Hepatocyte (in vitro differentiated cells): ENCODE data around the gene MBOAT7. TPM values are rescaled to one million over a fixed set of nuclear protein-coding genes. Genes with fewer than 3 reads are reported as not detected.

ENCODE experiments used
- DNase-seq: peaks from one replicate; pipeline ENCODE4 v3.0.0-alpha.2; 2016; ENCODE audit warnings: low spot score
- H2AFZ ChIP-seq: fragments of 200-600 bp; sonication (generic); 2 replicates; pipeline ENCODE4 v1.6.0; 2016; ENCODE audit warnings: antibody characterized with exemption, mild to moderate bottlenecking
- H3K27ac ChIP-seq: fragments of 200-600 bp; sonication (generic); 2 replicates; pipeline ENCODE4 v1.5.1; 2016; ENCODE audit warnings: mild to moderate bottlenecking
- H3K27me3 ChIP-seq: fragments of 200-600 bp; sonication (generic); 2 replicates; pipeline ENCODE4 v1.6.1; 2016
- H3K36me3 ChIP-seq: fragments of 200-600 bp; sonication (generic); replicated peaks from 2 replicates; pipeline ENCODE4 v1.5.1; 2016; ENCODE audit warnings: low read depth; ENCODE audit not compliant: insufficient read depth
- H3K4me1 ChIP-seq: fragments of 200-600 bp; sonication (generic); 2 replicates; pipeline ENCODE4 v1.5.1; 2016; ENCODE audit warnings: mild to moderate bottlenecking, moderate library complexity; ENCODE audit not compliant: insufficient read depth
- H3K4me2 ChIP-seq: fragments of 200-600 bp; sonication (generic); 2 replicates; pipeline ENCODE4 v1.6.0; 2016
- H3K4me3 ChIP-seq: fragments of 200-600 bp; sonication (generic); 2 replicates; pipeline ENCODE4 v1.5.1; 2016; ENCODE audit warnings: mild to moderate bottlenecking
- H3K79me2 ChIP-seq: fragments of 200-600 bp; sonication (generic); 2 replicates; pipeline ENCODE4 v1.6.0; 2017; ENCODE audit warnings: mild to moderate bottlenecking
- H3K9me2 ChIP-seq: fragments of 200-600 bp; sonication (generic); replicated peaks from 2 replicates; pipeline ENCODE4 v1.6.0; 2017; ENCODE audit warnings: mild to moderate bottlenecking; ENCODE audit not compliant: insufficient read depth
- H3K9me3 ChIP-seq: fragments of 200-600 bp; sonication (generic); 2 replicates; pipeline ENCODE4 v1.5.1; 2016; ENCODE audit warnings: low read depth, mild to moderate bottlenecking
- H4K20me1 ChIP-seq: fragments of 200-600 bp; sonication (generic); 2 replicates; pipeline ENCODE4 v1.6.0; 2016; ENCODE audit warnings: mild to moderate bottlenecking; ENCODE audit not compliant: insufficient read depth, poor library complexity, severe bottlenecking
- CTCF ChIP-seq: fragments of 200-600 bp; sonication (generic); IDR thresholded peaks from 2 replicates; pipeline ENCODE4 v1.5.1; 2016; ENCODE audit warnings: antibody characterized with exemption, mild to moderate bottlenecking; ENCODE audit not compliant: poor library complexity
- EZH2 ChIP-seq: fragments of 200-600 bp; sonication (generic); IDR thresholded peaks from 2 replicates; pipeline ENCODE4 v1.6.1; 2016; ENCODE audit warnings: antibody characterized with exemption, mild to moderate bottlenecking, borderline replicate concordance
- EZH2phosphoT487 ChIP-seq: fragments of 200-600 bp; sonication (generic); IDR thresholded peaks from one replicate; pipeline ENCODE4 v1.6.1; 2018; ENCODE audit warnings: antibody characterized with exemption, mild to moderate bottlenecking, low read depth, moderate library complexity; ENCODE audit not compliant: unreplicated experiment, severe bottlenecking
- WGBS: methylation state at CpG from one replicate; pipeline ENCODE4 v1.1.6; 2016; ENCODE audit warnings: low lambda C conversion rate; ENCODE audit errors: missing lambda C conversion rate; 5-methylcytosine and 5-hydroxymethylcytosine counted together
- polyA plus RNA-seq: library from polyadenylated mRNA; unstranded; fragments of >200 nt; fragmentation: Nextera tagmentation; extraction: Ambion mirVana; gene quantifications from 2 replicates; pipeline ENCODE4 v1.2.1, GENCODE V29; 2016
- total RNA-seq: library from RNA; depleted of rRNA; stranded (reverse); fragments of >200 nt; gene quantifications from 2 replicates; pipeline ENCODE4 v1.2.3, GENCODE V29; 2014

Gene MBOAT7
- total and polyA plus RNA-seq, 2 experiments from 2014 or later, result 93.5 to 179 TPM

- H3K27me3 ChIP-seq, result no peaks in the 10 kb centered on the region
- no peak overlapping the region for H3K4me2 ChIP-seq
- TF ChIP-seq CTCF (no peak), EZH2 (no peak), EZH2phosphoT487 (no peak)
- no peak overlapping the region for H3K27ac ChIP-seq
- H3K9me3 ChIP-seq, result no peaks in the 10 kb centered on the region
- WGBS, result 94% methylated on average over 17 of the region's 21 CpGs
- no peaks in the 10 kb centered on the region for H3K9me2 ChIP-seq
- no peaks in the 10 kb centered on the region for H3K36me3 ChIP-seq
- no peaks in the 10 kb centered on the region for H4K20me1 ChIP-seq
- no peak for DNase-seq
- H2AFZ ChIP-seq, result no peak overlapping the region
- no peak overlapping the region for H3K4me3 ChIP-seq
- no peaks in the 10 kb centered on the region for H3K4me1 ChIP-seq
- no peaks in the 10 kb centered on the region for H3K79me2 ChIP-seq
These were observed 20.1 kb downstream of the MBOAT7 start for GRCh38 chr19:54169149-54169740.

GRCh38 chr19:54168174-54168917 lies 21.0 kb downstream of the MBOAT7 start:
- Histone ChIP-seq H2AFZ (no peak overlapping the region), H3K27ac (no peak overlapping the region), H3K4me3 (no peak overlapping the region), H3K36me3 (no peaks in the 10 kb centered on the region), H3K4me2 (no peak overlapping the region), H3K9me3 (no peaks in the 10 kb centered on the region), H3K79me2 (no peaks in the 10 kb centered on the region), H3K9me2 (no peaks in the 10 kb centered on the region), H3K27me3 (no peaks in the 10 kb centered on the region), H3K4me1 (no peaks in the 10 kb centered on the region), H4K20me1 (no peaks in the 10 kb centered on the region)
- no peak for TF ChIP-seq EZH2
- TF ChIP-seq EZH2phosphoT487, result no peak
- peak; percentile 83 for TF ChIP-seq CTCF
- 38% methylated on average over 18 of the region's 25 CpGs for WGBS
- peak; percentile 95 for DNase-seq

GRCh38 chr19:54165222-54165621 lies 24.2 kb downstream of the MBOAT7 start:
- H3K27me3 ChIP-seq, result no peaks in the 10 kb centered on the region
- no peak for DNase-seq
- no peaks in the 10 kb centered on the region for H3K36me3 ChIP-seq
- TF ChIP-seq EZH2 (no peak), EZH2phosphoT487 (no peak), CTCF (no peak)
- H4K20me1 ChIP-seq, result no peaks in the 10 kb centered on the region
- WGBS, result 93% methylated on average over 21 of the region's 25 CpGs
- H3K79me2 ChIP-seq, result no peaks in the 10 kb centered on the region
- peaks cover 11% of the 10 kb centered on the region for H3K4me1 ChIP-seq
- no peaks in the 10 kb centered on the region for H3K9me3 ChIP-seq
- H3K4me3 ChIP-seq, result no peak overlapping the region
- no peak overlapping the region for H3K4me2 ChIP-seq
- H3K27ac ChIP-seq, result no peak overlapping the region
- H2AFZ ChIP-seq, result no peak overlapping the region
- no peaks in the 10 kb centered on the region for H3K9me2 ChIP-seq
